Activated naive CD8-positive, alpha-beta T cell treated with anti-CD3 and anti-CD28 coated beads, Interleukin-2, amount 50 U/mL, for 16 hours (primary cell): ENCODE data around the gene EPB41L4A.
"Not testable (repeated sequence)": the region's sequence is repeated elsewhere in the genome, so short reads cannot be mapped to it uniquely, and the experiment has no call there.

Source experiments
- DNase-seq: peaks from one replicate; pipeline ENCODE4 v3.0.0-alpha.2; 2020; ENCODE audit warnings: low read depth, low spot score

EPB41L4A gene, protein sequence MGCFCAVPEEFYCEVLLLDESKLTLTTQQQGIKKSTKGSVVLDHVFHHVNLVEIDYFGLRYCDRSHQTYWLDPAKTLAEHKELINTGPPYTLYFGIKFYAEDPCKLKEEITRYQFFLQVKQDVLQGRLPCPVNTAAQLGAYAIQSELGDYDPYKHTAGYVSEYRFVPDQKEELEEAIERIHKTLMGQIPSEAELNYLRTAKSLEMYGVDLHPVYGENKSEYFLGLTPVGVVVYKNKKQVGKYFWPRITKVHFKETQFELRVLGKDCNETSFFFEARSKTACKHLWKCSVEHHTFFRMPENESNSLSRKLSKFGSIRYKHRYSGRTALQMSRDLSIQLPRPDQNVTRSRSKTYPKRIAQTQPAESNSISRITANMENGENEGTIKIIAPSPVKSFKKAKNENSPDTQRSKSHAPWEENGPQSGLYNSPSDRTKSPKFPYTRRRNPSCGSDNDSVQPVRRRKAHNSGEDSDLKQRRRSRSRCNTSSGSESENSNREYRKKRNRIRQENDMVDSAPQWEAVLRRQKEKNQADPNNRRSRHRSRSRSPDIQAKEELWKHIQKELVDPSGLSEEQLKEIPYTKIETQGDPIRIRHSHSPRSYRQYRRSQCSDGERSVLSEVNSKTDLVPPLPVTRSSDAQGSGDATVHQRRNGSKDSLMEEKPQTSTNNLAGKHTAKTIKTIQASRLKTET

DNA sequence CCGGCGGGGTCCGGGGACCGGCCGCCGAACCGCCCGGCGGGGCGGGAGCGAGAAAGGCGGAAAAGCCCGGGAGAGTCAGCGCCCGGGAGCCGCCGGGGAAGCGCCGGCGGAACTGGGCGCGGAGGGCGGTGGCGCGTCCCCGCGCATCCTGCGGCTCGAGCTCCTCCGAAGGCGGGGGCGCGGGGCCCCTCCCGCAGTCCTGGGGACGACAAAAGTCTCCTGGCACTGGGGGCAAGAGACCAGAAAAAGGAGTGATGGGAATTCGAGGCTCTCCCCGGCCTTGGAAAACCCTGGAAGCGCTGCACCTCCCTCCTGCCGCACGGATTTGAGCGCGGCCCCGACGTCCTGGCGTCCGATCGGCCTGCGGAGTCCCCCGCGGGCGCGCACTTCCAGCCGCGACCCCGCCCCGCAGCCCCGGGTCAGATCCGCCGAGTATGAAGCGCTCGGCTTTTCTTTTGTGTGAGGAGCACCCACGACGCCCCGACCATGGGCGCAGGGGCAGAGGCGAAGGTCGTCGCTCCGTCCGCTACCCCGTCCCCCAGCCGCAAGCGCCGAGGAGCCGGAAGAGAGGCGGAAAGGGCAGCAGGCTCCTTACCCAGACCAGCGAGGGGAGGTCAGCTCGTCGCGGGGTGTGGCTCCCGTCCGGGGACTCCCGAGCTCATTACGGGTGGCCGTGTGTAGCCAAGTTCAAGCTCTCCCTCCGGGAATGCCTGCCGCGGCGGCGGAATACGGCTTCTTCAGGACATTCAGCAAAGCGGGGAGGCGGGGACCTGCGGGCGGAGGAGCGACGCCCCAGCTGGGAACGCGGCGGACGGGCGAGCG is at the start of gene EPB41L4A:
Gene EPB41L4A (minus strand): TSS at position 114 of the 822 bp plus-strand sequence. CDS start 238 bp downstream, outside the sequence.
- no peak for DNase-seq

DNA sequence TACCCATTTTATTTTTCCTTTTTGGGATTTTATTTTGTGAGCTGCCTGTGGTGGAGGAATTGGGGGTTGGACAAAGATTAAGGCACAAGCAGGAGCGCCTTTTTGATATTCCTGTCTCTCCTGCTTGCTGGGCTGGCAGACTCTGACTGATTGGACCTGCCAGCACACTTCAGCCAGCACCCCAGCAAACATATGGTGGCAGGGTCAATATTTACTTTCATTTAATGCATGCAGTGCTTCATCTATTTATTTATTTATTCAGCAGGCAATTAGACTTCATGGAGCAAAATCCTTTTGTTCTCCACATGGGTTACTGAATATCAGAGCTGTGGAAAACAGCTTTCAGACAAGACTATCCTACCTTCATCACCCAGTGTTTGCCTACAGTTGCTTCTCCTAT is 48.4 kb upstream of the EPB41L4A start:
- DNase-seq: no peak

DNA sequence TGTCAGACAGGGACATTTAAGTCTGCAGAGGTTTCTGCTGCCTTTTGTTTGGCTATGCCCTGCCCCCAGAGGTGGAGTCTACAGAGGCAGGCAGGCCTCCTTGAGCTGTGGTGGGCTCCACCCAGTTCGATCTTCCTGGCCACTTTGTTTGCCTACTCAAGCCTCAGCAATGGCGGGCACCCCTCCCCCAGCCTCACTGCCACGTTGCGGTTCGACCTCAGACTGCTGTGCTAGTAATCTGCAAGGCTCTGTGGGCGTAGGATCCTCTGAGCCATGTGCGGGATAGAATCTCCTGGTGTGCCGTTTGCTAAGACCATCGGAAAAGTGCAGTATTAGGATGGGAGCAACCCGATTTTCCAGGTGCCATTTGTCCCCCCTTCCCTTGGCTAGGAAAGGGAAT is 47.2 kb upstream of the EPB41L4A start:
- DNase-seq: not testable (repeated sequence)

DNA sequence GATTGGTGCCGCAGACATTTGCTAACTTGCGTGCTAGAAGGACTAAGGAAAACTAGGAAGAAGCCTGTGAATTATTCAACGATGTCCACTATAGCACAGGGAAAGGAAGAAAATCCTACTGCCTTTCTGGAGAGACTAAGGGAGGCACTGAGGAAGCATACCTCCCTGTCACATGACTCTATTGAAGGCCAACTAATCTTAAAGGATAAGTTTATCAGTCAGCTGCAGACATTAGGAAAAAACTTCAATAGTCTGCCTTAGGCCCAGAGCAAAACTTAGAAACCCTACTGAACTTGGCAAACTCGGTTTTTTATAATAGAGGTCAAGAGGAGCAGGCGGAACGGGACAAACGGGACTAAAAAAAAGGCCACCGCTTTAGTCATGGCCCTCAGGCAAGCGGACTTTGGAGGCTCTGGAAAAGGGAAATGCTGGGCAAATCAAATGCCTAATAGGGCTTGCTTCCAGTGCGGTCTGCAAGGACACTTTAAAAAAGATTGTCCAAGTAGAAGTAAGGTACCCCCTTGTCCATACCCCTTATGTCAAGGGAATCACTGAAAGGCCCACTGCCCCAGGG is 28.2 kb upstream of the EPB41L4A start:
- DNase-seq: not testable (repeated sequence)

DNA sequence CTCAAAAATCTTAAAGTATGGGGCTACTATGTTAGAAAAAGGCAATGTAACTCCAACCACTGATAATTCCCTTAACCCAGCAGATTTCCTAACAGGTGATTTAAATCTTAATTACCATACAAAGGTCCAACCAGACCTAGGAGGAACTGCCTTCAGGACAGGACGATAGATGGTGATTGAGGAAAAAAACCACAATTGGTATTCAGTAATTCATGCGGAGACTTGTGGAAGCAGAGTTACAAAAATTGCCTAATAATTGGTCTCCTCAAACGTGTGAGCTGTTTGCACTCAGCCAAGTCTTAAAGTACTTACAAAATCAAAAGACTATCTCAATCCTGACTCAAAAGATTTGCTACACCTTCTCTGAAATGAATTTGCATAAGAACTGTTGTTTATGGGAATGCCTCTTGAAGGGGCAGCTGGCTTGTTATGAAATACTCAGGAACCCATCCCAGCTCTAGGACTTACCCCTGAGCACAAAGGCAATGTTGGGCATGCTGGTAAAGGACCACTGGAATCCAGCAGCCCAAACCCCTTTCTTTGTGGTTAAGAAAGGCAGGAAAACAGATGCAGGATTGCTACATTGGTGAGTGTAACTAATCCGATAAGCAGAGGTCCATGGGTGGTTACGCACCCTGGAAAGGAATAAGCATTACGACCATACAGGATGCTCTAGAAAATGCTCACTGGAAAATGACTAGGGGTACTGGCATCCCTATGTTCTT is 26.7 kb upstream of the EPB41L4A start:
- no peak for DNase-seq

DNA sequence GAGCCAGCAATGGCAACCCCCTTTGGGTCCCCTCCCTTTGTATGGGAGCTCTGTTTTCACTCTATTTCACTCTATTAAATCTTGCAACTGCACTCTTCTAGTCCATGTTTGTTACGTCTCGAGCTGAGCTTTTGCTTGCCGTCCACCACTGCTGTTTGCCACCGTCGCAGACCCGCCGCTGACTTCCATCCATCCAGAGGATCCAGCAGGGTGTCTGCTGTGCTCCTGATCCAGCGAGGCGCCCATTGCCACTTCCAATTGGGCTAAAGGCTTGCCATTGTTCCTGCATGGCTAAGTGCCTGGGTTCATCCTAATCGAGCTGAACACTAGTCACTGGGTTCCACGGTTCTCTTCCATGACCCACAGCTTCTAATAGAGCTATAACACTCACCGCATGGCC is 24.9 kb upstream of the EPB41L4A start:
- DNase-seq: not testable (repeated sequence)

DNA sequence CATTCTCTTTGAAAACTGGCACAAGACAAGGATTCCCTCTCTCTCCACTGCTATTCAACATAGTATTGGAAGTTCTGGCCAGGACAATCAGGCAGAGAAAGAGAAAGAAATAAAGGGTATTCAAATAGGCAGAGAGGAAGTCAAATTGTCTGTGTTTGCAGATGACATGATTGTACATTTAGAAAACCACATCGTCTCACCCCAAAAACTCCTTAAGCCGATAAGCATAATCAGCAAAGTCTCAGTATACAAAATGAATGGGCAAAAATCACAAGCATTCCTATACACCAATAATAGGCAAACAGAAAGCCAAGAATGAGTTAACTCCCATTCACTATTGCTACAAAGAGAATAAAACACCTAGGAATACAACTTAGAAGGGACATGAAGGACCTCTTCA is 21.0 kb upstream of the EPB41L4A start:
- DNase-seq: no peak

DNA sequence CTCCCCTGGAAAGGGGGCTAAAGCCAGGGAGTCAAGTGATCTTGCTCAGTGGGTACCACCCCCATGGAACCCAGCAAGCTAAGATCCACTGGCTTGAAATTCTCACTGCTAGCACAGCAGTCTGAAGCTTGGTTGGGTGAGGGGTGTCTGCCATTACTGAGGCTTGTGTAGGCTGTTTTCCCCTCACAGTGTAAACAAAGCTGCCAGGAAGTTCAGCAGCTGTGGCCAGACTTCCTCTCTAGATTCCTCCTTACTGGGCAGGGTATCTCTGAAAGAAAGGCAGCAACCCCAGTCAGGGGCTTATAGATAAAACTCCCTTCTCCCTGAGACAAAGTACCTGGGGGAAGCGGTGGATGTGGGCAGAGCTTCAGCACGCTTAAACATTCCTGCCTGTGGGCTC is 17.1 kb upstream of the EPB41L4A start:
- no peak for DNase-seq

DNA sequence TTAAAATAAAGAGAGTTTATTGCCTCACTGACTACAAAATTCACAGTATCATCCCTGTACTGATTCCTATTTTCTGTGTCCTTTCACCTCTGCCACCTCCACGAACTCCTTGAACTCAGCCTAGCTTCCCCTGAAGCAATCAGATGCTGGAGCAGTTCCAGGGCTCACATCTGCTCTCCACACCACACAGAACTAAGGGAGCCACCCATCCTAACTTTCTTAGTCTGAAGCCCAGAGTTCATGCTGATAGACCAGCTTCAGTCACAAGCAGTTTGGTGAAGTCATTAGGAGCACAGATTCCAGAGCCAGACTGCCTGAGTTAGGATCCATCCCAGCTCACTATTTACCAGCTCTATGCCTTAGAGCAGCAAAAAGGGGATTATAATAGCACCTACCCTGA is 15.6 kb upstream of the EPB41L4A start:
- no peak for DNase-seq

DNA sequence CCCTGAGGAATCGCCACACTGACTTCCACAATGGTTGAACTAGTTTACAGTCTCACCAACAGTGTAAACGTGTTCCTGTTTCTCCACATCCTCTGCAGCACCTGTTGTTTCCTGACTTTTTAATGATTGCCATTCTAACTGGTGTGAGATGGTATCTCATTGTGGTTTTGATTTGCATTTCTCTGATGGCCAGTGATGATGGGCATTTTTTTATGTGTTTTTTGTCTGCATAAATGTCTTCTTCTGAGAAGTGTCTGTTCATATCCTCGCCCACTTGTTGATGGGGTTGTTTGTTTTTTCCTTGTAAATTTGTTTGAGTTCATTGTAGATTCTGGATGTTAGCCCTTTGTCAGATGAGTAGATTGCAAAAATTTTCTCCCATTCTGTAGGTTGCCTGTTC is 7.1 kb upstream of the EPB41L4A start:
- not testable (repeated sequence) for DNase-seq

DNA sequence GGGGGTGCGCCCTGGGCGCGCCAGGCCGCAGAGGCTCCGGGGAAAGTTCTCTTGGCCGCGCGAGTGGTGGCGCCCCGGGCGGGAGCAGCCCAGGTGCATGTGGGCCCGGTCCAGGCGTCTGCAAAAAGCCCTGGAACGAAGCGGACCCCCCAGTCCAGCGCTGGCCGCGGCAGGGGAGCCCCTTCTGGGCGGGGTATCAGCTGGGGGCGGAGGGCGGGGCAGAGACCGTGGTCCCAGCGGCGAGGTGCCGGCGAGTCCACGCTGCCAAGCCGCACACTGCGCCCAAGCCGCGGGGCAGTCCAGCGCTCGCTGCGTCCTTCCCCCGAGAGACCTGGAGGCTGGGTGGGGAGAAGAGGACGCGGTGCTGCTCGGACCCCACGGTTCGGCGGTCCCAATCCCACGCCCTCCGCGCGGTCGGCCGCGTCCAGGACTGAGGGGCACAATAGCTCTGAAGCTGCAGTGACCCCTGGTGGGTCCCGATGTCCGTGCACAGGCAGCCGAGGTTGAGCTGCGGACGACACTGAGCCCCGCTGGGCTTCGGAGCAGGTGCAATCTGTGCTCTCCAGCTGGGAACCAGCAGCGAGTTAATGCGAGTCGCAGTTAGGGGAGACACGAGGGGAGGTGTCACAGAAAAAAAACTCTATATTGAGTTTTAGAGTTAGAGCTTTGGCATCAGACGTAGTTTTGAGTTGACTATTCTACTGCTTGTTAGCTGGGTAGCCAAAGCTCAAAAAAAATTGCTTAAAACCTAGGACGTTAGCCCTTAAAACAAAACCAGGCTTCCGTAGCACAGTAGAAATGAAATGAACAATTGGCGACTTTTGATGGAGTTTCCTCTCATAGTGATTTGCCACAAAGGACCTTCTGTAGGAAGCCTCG is 1.1 kb upstream of the EPB41L4A start:
- DNase-seq: no peak

DNA sequence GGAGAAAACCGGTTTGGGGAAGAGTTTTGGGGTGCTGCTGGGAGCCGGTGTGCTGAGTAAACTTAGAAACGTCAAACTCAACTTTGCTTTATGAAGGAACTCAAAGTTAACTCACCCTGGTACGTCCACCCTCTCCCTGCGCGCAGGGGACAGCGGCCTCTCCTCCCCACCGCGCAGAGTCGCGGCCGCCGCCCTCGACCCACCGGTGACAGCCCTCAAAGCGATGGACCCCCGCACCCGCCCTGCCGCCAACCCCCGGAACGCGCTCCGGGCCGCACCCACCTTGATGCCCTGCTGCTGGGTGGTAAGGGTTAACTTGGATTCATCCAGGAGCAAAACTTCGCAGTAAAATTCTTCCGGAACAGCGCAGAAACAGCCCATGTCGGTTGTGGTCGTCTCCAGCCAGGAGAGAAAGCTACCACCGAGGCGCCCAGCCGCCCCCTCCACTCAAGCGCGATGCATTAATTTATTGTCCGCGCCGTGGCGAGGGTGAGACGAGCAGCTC is 366 bp downstream of the EPB41L4A start:
- no peak for DNase-seq

DNA sequence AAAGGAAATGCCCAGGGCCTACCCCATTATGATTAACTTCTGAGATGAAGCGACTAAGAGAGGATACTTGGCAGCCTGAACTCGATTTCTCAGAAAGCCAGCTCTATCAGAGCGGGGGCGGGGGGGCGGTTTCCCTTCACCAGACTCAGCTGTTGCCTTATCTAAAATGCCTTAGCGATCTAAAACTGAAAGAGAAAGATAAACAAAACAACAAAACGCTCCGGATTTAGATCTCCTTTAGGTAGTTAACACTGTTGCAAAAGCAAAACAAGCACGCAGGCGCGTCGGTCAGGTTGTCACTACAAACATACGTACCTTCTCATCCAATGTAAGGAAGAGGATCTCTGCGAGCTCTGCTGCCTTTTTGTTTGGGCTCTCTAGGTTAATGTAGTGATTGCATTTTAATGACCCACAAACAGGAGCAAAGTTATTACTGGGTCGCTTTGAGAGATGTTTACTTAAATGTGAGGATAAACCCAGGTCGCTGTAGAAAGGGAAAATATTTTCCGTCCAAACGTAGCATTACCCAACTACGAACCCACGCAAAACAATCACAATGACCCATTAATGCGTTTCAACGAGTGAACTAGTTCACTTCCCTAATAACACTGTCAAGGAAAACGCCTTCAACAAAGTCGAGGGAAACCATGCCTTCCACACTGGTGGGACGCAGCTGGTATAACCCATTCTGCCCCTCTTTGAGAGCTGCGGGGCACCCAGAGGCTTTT is 982 bp downstream of the EPB41L4A start:
- DNase-seq: no peak

DNA sequence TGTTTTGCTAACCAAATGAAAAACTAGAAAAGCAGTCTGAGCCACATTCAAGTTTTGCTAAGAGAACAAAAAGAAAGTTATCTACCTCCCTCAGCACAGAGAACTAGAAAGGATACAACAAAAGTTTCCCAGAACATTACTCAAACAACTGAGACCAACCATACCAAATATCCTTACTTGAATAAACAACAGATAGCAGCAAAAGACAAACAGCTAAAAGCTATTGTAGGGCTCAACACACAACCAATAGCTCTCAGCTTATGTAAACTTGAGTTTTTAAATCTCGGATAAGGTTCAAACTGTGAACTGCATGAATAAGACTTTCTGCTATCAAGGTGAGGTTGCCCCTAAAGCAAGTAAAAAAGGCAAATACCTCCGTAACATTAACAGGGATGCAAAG is 3.5 kb downstream of the EPB41L4A start:
- no peak for DNase-seq

DNA sequence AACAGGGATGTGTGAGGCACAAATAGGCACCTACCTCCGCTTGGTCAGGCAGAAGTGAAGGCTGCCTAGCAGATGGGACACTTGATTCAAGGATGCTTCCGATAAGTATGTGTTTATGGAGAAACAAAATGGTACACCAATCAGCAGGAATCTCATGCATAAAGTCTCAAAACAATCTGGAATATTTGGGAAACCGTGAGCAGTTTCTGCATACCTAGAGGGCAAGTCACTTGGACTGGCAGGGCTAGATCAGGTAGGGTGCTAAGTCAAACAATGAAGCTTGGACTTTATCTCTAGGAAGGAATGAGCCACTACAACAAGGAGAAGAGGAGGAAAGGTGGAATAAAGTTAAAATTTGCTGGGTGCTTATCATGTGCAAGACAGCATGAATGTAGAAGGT is 5.5 kb downstream of the EPB41L4A start:
- DNase-seq: no peak

DNA sequence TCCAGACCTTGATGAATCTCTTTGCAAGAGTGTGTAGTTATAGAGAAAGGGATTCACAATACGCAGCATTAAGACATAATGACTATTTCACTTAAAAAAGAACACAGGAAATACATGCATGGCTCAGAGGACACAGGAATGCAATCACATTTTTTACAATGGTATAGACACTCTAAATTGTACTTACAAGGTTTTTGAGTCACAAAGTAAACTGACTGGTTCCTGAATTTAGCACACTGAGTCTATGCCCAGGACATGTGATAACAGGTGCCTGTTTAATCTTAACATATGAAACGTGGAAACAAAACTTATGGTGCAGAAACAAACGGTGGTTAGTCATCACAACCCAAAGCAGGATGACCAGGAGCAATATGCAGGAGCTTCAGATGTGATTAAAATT is 6.7 kb downstream of the EPB41L4A start:
- no peak for DNase-seq

DNA sequence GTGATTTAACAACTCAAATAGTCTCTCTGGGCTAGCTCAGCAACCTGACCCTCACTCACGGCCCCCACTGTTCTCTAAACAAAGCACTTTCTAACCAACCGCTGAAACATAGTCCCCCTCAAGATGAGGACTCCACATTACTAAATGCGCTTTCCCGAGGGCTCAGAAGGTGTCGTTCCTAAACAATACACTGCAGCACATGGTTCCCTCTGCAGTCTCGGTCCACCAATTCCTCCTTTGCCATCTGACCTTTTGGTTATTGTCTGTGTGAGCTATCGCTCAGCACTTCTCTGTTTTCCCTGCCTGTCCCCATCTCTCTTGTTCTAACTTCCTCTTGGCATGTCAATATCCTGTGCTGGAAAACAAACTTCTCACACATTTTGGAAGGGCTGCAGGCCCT is 7.2 kb downstream of the EPB41L4A start:
- DNase-seq: no peak

DNA sequence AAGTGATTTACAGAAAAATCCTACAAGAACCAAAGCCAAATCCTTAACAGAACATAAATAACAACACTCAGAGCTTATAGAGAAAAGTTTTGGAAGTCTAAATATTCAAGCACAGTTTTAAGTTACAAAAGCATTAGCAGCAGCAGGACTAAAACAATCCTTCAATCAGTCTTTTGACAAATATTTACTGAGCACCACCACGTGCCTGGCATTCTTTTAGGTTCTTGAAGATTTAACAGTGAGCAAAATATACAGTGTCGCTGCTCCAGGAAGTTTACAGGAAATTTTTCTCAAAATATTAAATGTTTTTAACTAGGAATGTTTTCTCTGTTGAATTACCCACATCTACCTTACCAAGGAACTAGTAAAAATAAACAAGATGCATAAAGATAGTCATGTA is 11.4 kb downstream of the EPB41L4A start:
- no peak for DNase-seq

DNA sequence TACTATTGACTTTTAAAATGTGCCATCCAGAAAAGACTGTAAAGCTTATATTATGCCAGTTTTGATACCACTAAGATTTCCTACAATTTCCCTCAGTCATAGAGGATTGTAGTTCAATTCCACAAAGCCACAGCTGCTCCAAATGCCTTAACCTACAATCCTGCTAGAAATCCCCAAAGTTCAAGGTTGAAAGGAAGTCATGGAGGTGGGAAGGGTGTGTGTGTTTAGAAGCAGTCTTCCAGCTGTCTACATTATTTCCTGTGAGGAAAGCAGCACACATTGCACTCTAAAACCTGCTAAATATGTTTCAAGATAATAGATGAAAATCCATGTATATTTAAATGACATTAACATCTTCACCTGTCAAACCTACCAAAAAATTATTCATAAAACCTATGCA is 11.8 kb downstream of the EPB41L4A start:
- no peak for DNase-seq
